AG10803 (cell line): ENCODE results near the gene NMT1.

Experiments used
- DNase-seq: peaks from one replicate; pipeline ENCODE4 v3.0.0; 2010; ENCODE audit warnings: low read depth
- H3K4me3 ChIP-seq: 2 replicates; pipeline ENCODE4 v1.5.1; 2011; ENCODE audit warnings: mild to moderate bottlenecking, low read length, control low read depth
- TF ChIP-seq, protein P1 (sequence below): conservative IDR thresholded peaks from 2 replicates; pipeline ENCODE4 v1.5.1; 2011; ENCODE audit warnings: mild to moderate bottlenecking, low read length, control low read depth, inconsistent platforms

Gene NMT1

DNA sequence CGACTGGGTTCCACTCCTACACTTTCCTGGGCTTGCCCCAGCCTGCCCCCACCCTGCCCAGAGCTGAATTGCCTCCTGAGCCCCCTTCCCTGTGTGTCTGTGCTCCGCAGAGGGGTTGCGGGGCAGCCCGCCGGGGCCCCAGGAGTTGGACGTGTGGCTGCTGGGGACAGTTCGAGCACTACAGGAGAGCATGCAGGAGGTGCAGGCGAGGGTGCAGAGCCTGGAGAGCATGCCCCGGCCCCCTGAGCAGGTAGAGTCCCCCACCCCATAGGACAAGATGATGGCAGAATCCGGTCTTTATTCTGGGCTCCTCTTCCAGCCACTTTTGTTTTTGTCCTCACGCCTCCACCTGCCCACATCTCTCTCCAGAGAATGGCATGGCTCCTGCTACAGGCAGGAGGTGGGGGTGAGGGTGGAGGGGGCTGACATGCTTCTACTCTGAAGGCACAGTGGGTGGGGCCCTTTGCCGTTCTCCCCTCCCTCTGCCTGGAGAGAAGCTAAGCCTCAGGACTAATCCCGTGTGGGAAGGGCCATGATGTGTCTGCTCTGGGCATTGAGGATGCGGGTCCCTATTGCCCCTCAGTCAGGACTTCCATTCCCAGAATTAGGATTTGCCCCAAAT lies 77.9 kb downstream of the NMT1 start:
- no peak for DNase-seq
- H3K4me3 ChIP-seq, result no peak overlapping the region
- TF ChIP-seq, protein P1, sequence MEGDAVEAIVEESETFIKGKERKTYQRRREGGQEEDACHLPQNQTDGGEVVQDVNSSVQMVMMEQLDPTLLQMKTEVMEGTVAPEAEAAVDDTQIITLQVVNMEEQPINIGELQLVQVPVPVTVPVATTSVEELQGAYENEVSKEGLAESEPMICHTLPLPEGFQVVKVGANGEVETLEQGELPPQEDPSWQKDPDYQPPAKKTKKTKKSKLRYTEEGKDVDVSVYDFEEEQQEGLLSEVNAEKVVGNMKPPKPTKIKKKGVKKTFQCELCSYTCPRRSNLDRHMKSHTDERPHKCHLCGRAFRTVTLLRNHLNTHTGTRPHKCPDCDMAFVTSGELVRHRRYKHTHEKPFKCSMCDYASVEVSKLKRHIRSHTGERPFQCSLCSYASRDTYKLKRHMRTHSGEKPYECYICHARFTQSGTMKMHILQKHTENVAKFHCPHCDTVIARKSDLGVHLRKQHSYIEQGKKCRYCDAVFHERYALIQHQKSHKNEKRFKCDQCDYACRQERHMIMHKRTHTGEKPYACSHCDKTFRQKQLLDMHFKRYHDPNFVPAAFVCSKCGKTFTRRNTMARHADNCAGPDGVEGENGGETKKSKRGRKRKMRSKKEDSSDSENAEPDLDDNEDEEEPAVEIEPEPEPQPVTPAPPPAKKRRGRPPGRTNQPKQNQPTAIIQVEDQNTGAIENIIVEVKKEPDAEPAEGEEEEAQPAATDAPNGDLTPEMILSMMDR, result no peak

DNA sequence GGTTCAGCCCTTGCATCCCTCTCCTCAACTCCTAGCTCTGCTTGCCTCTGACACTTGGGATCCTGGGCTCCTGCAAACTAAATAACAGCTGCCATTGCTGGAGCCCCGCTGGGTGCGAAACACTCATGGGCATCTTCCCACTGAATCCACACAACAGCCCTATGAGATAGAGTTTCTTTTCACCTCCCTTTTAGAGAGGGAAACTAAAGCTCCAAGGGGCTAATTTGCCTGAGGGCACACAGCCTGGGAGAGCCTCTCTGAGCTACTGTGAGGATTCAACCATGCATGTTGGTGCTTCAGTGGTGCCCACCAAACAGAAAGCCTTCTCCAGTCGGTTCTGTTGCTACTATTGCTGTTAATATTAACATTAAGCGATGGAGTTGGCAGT lies 78.4 kb downstream of the NMT1 start:
- DNase-seq, result no peak
- TF ChIP-seq, protein P1, result no peak

DNA sequence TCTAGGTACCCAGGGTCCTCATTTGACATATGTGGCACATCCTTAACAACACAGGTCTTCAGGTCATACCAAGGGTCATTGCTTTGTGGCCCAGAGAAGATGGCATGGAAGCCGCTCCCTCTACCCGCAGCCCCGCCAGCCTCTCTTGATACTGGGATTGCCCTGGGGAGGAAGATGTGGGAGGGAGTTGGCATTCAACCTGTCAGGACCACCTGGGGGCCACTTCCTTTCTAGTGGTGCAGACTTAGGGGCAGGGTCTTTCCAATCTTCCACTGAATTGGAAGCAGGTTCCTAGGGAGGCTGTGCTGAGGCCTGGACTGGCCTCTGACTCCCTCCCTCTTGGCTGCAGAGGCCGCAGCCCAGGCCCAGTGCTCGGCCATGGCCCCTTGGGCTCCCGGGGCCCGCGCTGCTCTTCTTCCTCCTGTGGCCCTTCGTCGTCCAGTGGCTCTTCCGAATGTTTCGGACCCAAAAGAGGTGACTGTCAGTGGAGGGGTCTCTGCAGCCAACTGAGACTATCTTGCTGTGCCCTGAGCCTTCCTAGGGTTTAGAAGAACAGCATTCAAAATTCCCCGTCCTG lies 82.1 kb downstream of the NMT1 start:
- H3K4me3 ChIP-seq, result peak overlapping the region; percentile 12; the same call in 1 of the 2 replicates
- no peak for DNase-seq
- TF ChIP-seq, protein P1, result no peak

More for the DNA sequence above, 78.4 kb downstream of the NMT1 start:
- no peak overlapping the region for H3K4me3 ChIP-seq

GRCh38 chr17:45143767-45144198 lies 82.7 kb downstream of the NMT1 start:
- TF ChIP-seq, protein P1, result no peak
- H3K4me3 ChIP-seq, result peak overlapping the region; percentile 56
- peak; percentile 91 for DNase-seq

DNA sequence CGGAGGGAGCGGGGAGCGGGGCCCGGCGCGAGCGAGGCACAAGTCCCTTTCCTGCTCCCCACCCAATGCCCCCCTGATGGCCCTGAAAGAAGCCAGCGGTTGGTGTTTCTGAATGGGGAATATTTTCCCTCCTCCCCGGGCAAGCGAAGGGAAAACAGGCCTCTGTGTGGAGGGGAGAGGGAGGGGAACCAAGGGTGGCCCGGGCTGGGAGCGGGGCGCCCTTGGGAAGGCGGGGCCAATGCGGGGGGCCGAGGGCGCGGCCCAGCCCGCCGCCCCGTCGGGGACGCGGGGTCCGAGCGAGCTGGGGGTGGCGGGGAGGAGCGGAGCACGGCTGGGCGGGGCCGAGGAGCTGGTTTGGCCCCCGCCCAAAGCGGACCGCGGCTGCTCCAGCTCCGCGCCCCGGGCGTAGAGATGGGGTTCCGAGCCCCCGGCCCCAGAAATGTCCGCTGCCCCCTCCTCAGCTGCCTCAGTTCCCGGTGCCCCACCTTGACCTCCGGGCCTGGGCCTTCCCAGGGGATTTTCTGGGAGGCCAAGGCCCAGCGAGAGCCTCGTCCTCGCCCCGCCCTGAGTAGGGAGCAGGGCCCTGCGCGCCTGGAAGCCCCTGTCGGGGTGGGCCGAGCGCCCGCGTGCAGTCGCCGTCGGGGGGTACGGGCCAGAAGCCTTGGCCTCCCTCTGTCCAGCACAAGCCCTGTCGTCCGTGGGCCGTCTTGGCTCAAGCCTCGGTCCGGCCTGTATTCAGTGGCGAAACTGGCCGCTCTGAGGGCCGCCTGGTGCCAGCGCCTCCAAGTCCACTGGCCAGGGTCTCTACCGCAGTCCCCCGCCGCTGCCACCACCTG lies 83.3 kb downstream of the NMT1 start:
- TF ChIP-seq, protein P1, result no peak
- peak; percentile 43 for DNase-seq
- H3K4me3 ChIP-seq, result peak overlapping the region; percentile 56

DNA sequence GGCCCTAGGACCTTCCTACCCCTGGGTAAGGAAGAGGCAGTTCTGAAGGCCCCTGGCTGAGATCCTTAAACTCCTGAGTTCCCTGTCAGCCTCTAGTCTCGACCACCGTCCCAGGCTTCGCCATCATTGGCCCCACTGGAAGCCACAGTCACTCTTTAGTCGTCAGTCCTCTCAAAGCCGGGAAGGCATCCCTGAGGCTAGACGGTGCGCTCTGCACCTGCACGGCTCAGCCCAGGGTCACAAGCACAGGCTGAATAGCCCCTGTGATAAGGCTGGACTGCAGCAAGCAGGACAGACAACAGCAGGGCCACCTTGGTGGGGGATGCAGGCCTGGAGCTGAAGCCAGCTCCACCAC lies 83.9 kb downstream of the NMT1 start:
- TF ChIP-seq, protein P1, result no peak
- H3K4me3 ChIP-seq, result no peak overlapping the region; the same call in 1 of the 2 replicates
- DNase-seq, result no peak
